Measurements from ENCODE around the gene CDC34. TPM values are rescaled to one million over a fixed set of nuclear protein-coding genes. Genes with fewer than 3 reads are reported as not detected.

Gene CDC34
- total and polyA plus RNA-seq, 4 donors = 19.2 to 83.8 (median 41.7) TPM

DNA sequence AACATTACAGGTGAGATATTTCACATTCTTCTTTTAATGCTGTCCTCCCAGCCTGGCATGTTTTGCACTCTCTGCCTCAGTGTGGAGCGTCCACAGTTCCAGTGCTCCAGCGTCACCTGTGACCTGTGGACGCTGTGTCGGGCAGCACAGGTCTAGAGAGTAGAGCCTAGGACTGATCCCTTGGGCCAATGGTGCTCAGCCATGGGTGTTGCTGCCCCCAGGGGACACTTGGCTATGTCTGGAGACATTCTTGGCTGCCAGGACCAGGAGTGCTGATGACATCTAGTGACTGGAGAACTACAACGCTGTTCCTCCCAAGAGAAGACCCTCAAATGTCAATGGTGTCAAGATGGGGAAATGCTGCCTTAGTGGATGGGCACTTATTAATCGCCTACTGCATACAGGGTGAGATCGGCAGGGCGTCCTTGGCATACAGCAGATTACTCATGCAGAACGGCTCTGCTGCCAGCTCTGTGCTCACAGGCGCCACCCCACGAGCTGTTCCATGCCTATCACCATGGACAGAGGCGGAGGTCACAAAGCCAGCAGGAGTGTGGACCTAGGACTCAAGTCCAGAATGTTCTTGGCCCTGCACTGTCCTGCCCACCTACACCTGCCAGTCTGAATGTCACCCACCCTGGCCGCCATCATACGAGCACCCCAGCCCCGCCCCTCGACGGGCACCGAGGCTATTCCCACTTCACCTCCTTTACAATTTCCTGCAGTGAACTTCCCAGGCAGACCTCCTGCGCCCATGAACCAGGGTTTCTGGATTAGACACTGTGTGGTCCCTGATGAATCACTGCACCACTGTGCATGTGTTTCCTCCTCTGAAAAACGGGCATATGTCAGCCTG lies 49.1 kb upstream of the CDC34 start:
- peaks cover 0 to 4% (median 4%) of the 10 kb centered on the region in 4 donors for H3K4me1 ChIP-seq (ENCODE audit: control insufficient read depth in 4 of 4, insufficient read depth in 4 of 4, low read length in 3 of 4)
- H3K36me3 ChIP-seq (ENCODE audit: control insufficient read depth in 4 of 4, insufficient read depth in 3 of 4, low read depth in 1 of 4, low read length in 3 of 4) = no peaks in the 10 kb centered on the region
- no peaks in the 10 kb centered on the region for H3K9me3 ChIP-seq (ENCODE audit: control insufficient read depth in 4 of 4, low read length in 3 of 4)
- no peak for DNase-seq (ENCODE audit: low spot score)
- 47% methylated on average over 20 of the region's 20 CpGs for WGBS
- no peaks in the 10 kb centered on the region for H3K27me3 ChIP-seq (ENCODE audit: control insufficient read depth in 4 of 4, insufficient read depth in 4 of 4, low read length in 3 of 4)
- no peak overlapping the region for H3K4me3 ChIP-seq (ENCODE audit: low read depth in 1 of 3, low read length in 3 of 3)
- H3K9ac ChIP-seq (ENCODE audit: low read depth in 1 of 2, low read length in 2 of 2) = no peak overlapping the region
- TF ChIP-seq, protein P1, sequence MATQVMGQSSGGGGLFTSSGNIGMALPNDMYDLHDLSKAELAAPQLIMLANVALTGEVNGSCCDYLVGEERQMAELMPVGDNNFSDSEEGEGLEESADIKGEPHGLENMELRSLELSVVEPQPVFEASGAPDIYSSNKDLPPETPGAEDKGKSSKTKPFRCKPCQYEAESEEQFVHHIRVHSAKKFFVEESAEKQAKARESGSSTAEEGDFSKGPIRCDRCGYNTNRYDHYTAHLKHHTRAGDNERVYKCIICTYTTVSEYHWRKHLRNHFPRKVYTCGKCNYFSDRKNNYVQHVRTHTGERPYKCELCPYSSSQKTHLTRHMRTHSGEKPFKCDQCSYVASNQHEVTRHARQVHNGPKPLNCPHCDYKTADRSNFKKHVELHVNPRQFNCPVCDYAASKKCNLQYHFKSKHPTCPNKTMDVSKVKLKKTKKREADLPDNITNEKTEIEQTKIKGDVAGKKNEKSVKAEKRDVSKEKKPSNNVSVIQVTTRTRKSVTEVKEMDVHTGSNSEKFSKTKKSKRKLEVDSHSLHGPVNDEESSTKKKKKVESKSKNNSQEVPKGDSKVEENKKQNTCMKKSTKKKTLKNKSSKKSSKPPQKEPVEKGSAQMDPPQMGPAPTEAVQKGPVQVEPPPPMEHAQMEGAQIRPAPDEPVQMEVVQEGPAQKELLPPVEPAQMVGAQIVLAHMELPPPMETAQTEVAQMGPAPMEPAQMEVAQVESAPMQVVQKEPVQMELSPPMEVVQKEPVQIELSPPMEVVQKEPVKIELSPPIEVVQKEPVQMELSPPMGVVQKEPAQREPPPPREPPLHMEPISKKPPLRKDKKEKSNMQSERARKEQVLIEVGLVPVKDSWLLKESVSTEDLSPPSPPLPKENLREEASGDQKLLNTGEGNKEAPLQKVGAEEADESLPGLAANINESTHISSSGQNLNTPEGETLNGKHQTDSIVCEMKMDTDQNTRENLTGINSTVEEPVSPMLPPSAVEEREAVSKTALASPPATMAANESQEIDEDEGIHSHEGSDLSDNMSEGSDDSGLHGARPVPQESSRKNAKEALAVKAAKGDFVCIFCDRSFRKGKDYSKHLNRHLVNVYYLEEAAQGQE (IDR thresholded peaks at IDR 0.05) = peak; percentile 21
- TF ChIP-seq TAF1 (conservative IDR thresholded peaks at IDR 0.05) (no peak), HNF4A (conservative IDR thresholded peaks at IDR 0.05) (peak in 1 of 2 donors; percentile 55)
- no peak overlapping the region for H3K27ac ChIP-seq (ENCODE audit: low read depth in 1 of 2, low read length in 2 of 2)

DNA sequence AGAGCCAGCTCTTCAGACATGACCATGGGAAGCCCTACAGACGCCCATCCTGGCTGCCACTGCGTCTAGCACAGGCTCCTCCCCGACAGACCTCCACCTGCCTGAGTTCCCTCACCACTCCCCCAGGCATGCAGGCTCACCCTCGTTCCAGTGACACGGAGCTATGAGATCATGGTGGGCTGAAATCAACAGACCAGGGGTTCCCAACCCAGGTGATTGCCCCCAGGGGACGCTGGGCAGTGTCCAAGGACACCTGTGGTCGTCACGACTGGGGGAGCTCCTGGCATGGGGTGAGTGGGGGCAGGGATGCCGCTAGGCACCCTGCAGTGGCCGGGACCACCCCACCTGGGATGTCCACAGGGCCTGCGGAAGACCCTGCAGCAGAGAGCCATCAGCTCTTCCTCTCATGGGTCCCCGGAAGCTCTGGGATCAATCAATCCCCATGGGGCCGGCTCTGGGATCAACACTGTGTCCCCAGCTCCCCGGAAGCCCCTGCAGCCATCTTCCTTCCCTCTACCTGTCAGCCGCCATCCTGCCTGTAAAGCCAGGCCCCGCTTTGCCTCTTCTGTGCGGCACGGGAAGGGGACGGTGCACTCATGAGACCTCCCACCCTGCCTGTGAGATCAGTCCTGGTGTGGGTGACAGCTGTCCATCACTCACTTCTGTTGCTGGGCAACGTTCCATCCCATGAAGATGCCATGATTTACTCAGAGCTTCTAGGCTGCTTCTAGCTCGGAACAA lies 48.1 kb upstream of the CDC34 start:
- WGBS = 50% methylated on average over 21 of the region's 21 CpGs
- Histone ChIP-seq H3K27ac (ENCODE audit: low read depth in 1 of 2, low read length in 2 of 2) (no peak overlapping the region), H3K4me3 (ENCODE audit: low read depth in 1 of 3, low read length in 3 of 3) (no peak overlapping the region), H3K27me3 (ENCODE audit: control insufficient read depth in 4 of 4, insufficient read depth in 4 of 4, low read length in 3 of 4) (no peaks in the 10 kb centered on the region), H3K9me3 (ENCODE audit: control insufficient read depth in 4 of 4, low read length in 3 of 4) (no peaks in the 10 kb centered on the region), H3K9ac (ENCODE audit: low read depth in 1 of 2, low read length in 2 of 2) (no peak overlapping the region), H3K36me3 (ENCODE audit: control insufficient read depth in 4 of 4, insufficient read depth in 3 of 4, low read depth in 1 of 4, low read length in 3 of 4) (no peaks in the 10 kb centered on the region), H3K4me1 (ENCODE audit: control insufficient read depth in 4 of 4, insufficient read depth in 4 of 4, low read length in 3 of 4) (peaks cover 0 to 8% (median 5%) of the 10 kb centered on the region in 4 donors)
- TF ChIP-seq RAD21 (IDR thresholded peaks at IDR 0.05) (no peak), NR2F2 (IDR thresholded peaks at IDR 0.05) (no peak)
- TF ChIP-seq, protein P2, sequence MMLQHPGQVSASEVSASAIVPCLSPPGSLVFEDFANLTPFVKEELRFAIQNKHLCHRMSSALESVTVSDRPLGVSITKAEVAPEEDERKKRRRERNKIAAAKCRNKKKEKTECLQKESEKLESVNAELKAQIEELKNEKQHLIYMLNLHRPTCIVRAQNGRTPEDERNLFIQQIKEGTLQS (IDR thresholded peaks at IDR 0.05) = no peak
- DNase-seq (ENCODE audit: low spot score) = no peak

DNA sequence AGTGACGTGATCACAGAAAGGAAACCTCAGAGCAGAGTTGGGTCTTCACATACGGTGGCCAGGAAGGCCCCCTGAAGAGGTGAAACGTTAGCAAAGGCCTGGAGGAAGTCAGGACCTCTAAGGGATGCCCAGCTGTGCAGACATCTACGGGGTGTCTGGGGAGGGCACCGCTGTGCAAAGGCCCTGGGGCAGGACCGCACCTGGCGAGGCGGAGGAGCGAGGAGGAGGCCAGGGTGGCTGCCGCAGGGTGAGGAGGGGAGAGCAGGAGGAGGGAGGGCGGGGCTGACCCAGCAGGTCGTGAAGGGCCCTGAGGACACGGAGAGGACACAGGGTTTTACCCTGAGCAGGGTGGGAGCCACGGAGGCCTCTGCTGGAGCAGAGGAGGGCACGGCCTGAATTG lies 47.1 kb upstream of the CDC34 start:
- H3K9ac ChIP-seq (ENCODE audit: low read depth in 1 of 2, low read length in 2 of 2) = no peak overlapping the region
- H3K4me1 ChIP-seq (ENCODE audit: control insufficient read depth in 4 of 4, insufficient read depth in 4 of 4, low read length in 3 of 4) = peaks cover 0 to 10% (median 6%) of the 10 kb centered on the region in 4 donors
- DNase-seq (ENCODE audit: low spot score) = no peak
- H3K36me3 ChIP-seq (ENCODE audit: control insufficient read depth in 4 of 4, insufficient read depth in 3 of 4, low read depth in 1 of 4, low read length in 3 of 4) = no peaks in the 10 kb centered on the region
- no peaks in the 10 kb centered on the region for H3K27me3 ChIP-seq (ENCODE audit: control insufficient read depth in 4 of 4, insufficient read depth in 4 of 4, low read length in 3 of 4)
- TF ChIP-seq RXRA (IDR thresholded peaks at IDR 0.05) (no peak), GABPA (IDR thresholded peaks at IDR 0.05 in 1 of 2, conservative IDR thresholded peaks at IDR 0.05 in 1 of 2) (no peak), YY1 (IDR thresholded peaks at IDR 0.05) (no peak), FOXA2 (IDR thresholded peaks at IDR 0.05) (no peak), JUND (IDR thresholded peaks at IDR 0.05) (no peak), EGR1 (IDR thresholded peaks at IDR 0.05; ENCODE audit: low read depth in 2 of 2) (no peak), HNF4A (conservative IDR thresholded peaks at IDR 0.05) (no peak), FOXA1 (IDR thresholded peaks at IDR 0.05) (no peak), HNF4G (IDR thresholded peaks at IDR 0.05) (no peak), TAF1 (conservative IDR thresholded peaks at IDR 0.05) (no peak)
- TF ChIP-seq, protein P3, sequence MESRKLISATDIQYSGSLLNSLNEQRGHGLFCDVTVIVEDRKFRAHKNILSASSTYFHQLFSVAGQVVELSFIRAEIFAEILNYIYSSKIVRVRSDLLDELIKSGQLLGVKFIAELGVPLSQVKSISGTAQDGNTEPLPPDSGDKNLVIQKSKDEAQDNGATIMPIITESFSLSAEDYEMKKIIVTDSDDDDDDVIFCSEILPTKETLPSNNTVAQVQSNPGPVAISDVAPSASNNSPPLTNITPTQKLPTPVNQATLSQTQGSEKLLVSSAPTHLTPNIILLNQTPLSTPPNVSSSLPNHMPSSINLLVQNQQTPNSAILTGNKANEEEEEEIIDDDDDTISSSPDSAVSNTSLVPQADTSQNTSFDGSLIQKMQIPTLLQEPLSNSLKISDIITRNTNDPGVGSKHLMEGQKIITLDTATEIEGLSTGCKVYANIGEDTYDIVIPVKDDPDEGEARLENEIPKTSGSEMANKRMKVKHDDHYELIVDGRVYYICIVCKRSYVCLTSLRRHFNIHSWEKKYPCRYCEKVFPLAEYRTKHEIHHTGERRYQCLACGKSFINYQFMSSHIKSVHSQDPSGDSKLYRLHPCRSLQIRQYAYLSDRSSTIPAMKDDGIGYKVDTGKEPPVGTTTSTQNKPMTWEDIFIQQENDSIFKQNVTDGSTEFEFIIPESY (IDR thresholded peaks at IDR 0.05) = no peak
- TF ChIP-seq, protein P1 (IDR thresholded peaks at IDR 0.05) = no peak
- no peaks in the 10 kb centered on the region for H3K9me3 ChIP-seq (ENCODE audit: control insufficient read depth in 4 of 4, low read length in 3 of 4)
- H3K27ac ChIP-seq (ENCODE audit: low read depth in 1 of 2, low read length in 2 of 2) = no peak overlapping the region
- no peak overlapping the region for H3K4me3 ChIP-seq (ENCODE audit: low read depth in 1 of 3, low read length in 3 of 3)
- 59% methylated on average over 15 of the region's 15 CpGs for WGBS

Measured in liver (tissue), 9 donors.